Measurements from ENCODE around the gene KLHL40. TPM values are rescaled to one million over a fixed set of nuclear protein-coding genes. Genes with fewer than 3 reads are reported as not detected.

The KLHL40 gene
- polyA plus RNA-seq, 1 donor from 2014 or later = not detected

GRCh38 chr3:42728668-42729364 is 43.5 kb downstream of the KLHL40 start:
- Histone ChIP-seq H3K9me2 (ENCODE audit: insufficient read depth, low read length) (no peaks in the 10 kb centered on the region), H3K9me3 (ENCODE audit: low read length) (no peaks in the 10 kb centered on the region), H3K4me3 (ENCODE audit: low read length) (no peak overlapping the region), H3K27me3 (ENCODE audit: insufficient read depth, low read depth, low read length) (no peaks in the 10 kb centered on the region), H3K9ac (ENCODE audit: low read length) (no peak overlapping the region), H3K4me2 (ENCODE audit: low read length) (no peak overlapping the region), H3K27ac (ENCODE audit: low read length) (no peak overlapping the region), H2AFZ (ENCODE audit: low read depth, low read length) (no peak overlapping the region), H3K36me3 (ENCODE audit: insufficient read depth, low read length) (no peaks in the 10 kb centered on the region), H3F3A (ENCODE audit: insufficient read depth, low read length, poor library complexity, severe bottlenecking) (no peaks in the 10 kb centered on the region), H4K20me1 (ENCODE audit: insufficient read depth) (no peaks in the 10 kb centered on the region), H3K79me2 (replicated peaks; ENCODE audit: insufficient read depth, low read length) (no peaks in the 10 kb centered on the region)
- TF ChIP-seq EZH2 (IDR thresholded peaks at IDR 0.05; ENCODE audit: borderline replicate concordance, insufficient read depth, low read length, poor library complexity, severe bottlenecking) (no peak), TAF1 (IDR thresholded peaks at IDR 0.05; ENCODE audit: low read depth) (no peak), MXI1 (conservative IDR thresholded peaks at IDR 0.05; ENCODE audit: poor library complexity, severe bottlenecking) (no peak), EP300 (conservative IDR thresholded peaks at IDR 0.05; ENCODE audit: poor library complexity, severe bottlenecking) (no peak), POLR2AphosphoS5 (IDR thresholded peaks at IDR 0.05) (no peak), RAD21 (conservative IDR thresholded peaks at IDR 0.05) (no peak), CTCF (IDR thresholded peaks at IDR 0.05; ENCODE audit: poor library complexity, severe bottlenecking) (no peak), REST (IDR thresholded peaks at IDR 0.05; ENCODE audit: borderline replicate concordance) (no peak), SMC3 (conservative IDR thresholded peaks at IDR 0.05; ENCODE audit: poor library complexity) (no peak)

GRCh38 chr3:42729404-42730145 is 44.2 kb downstream of the KLHL40 start:
- Histone ChIP-seq H2AFZ (ENCODE audit: low read depth, low read length) (no peak overlapping the region), H3K36me3 (ENCODE audit: insufficient read depth, low read length) (no peaks in the 10 kb centered on the region), H3K9me2 (ENCODE audit: insufficient read depth, low read length) (no peaks in the 10 kb centered on the region), H4K20me1 (ENCODE audit: insufficient read depth) (no peaks in the 10 kb centered on the region), H3K9me3 (ENCODE audit: low read length) (no peaks in the 10 kb centered on the region), H3K4me3 (ENCODE audit: low read length) (no peak overlapping the region), H3K9ac (ENCODE audit: low read length) (no peak overlapping the region), H3K27ac (ENCODE audit: low read length) (no peak overlapping the region), H3K27me3 (ENCODE audit: insufficient read depth, low read depth, low read length) (no peaks in the 10 kb centered on the region), H3K4me2 (ENCODE audit: low read length) (no peak overlapping the region), H3F3A (ENCODE audit: insufficient read depth, low read length, poor library complexity, severe bottlenecking) (no peaks in the 10 kb centered on the region), H3K79me2 (replicated peaks; ENCODE audit: insufficient read depth, low read length) (no peaks in the 10 kb centered on the region)
- no peak for TF ChIP-seq RAD21 (conservative IDR thresholded peaks at IDR 0.05)
- no peak for TF ChIP-seq REST (IDR thresholded peaks at IDR 0.05; ENCODE audit: borderline replicate concordance)
- no peak for TF ChIP-seq POLR2AphosphoS5 (IDR thresholded peaks at IDR 0.05)
- TF ChIP-seq MXI1 (conservative IDR thresholded peaks at IDR 0.05; ENCODE audit: poor library complexity, severe bottlenecking) = no peak
- no peak for TF ChIP-seq EP300 (conservative IDR thresholded peaks at IDR 0.05; ENCODE audit: poor library complexity, severe bottlenecking)
- TF ChIP-seq CTCF (IDR thresholded peaks at IDR 0.05; ENCODE audit: poor library complexity, severe bottlenecking) = no peak
- TF ChIP-seq EZH2 (IDR thresholded peaks at IDR 0.05; ENCODE audit: borderline replicate concordance, insufficient read depth, low read length, poor library complexity, severe bottlenecking) = no peak
- TF ChIP-seq SMC3 (conservative IDR thresholded peaks at IDR 0.05; ENCODE audit: poor library complexity) = no peak
- no peak for TF ChIP-seq TAF1 (IDR thresholded peaks at IDR 0.05; ENCODE audit: low read depth)
